Keratinocyte (primary cell): ENCODE results near the gene EIF5A2. TPM values are rescaled to one million over a fixed set of nuclear protein-coding genes. Genes with fewer than 3 reads are reported as not detected.
A peak's percentile ranks its signal among the peaks of the same experiment; 100 is the strongest.

Experiments
- DNase-seq: peaks from one replicate; pipeline ENCODE4 v3.0.0-alpha.2; 2011; ENCODE audit warnings: low read depth, missing footprints, low spot score
- FAIRE-seq: peaks from 2 replicates; lab custom pipeline; 2011; peaks lifted over from hg19 to GRCh38; lab: Jason Lieb, UNC
- H2AFZ ChIP-seq: 2 replicates; pipeline ENCODE4 v1.6.0; 2012; ENCODE audit warnings: low read length, control low read depth, inconsistent platforms; ENCODE audit not compliant: control insufficient read depth
- H3K27ac ChIP-seq: 2 replicates; pipeline ENCODE4 v1.5.1; 2011; ENCODE audit warnings: low read length; ENCODE audit not compliant: control insufficient read depth, insufficient read depth
- H3K27me3 ChIP-seq: 3 replicates; pipeline ENCODE4 v1.6.0; 2011; ENCODE audit warnings: low read length; ENCODE audit not compliant: control insufficient read depth, insufficient read depth; ENCODE audit errors: extremely low read depth
- H3K36me3 ChIP-seq, 2 experiments: 2 replicates in 1 of 2; 3 replicates in 1 of 2; pipeline ENCODE4 v1.5.1; 2011; ENCODE audit warnings: low read length in 2 of 2, mild to moderate bottlenecking in 1 of 2; ENCODE audit not compliant: control insufficient read depth in 2 of 2, insufficient read depth in 2 of 2; ENCODE audit errors: extremely low read depth in 1 of 2
- H3K4me1 ChIP-seq: 3 replicates; pipeline ENCODE4 v1.5.1; 2011; ENCODE audit warnings: low read length; ENCODE audit not compliant: control insufficient read depth, insufficient read depth; ENCODE audit errors: extremely low read depth
- H3K4me2 ChIP-seq: 3 replicates; pipeline ENCODE4 v1.6.0; 2011; ENCODE audit warnings: low read depth, low read length; ENCODE audit not compliant: control insufficient read depth, insufficient read depth; ENCODE audit errors: extremely low read depth
- H3K4me3 ChIP-seq, 3 experiments: fragments of 200-600 bp in 1 of 3; sonication (generic) in 1 of 3; 2 replicates in 2 of 3; 3 replicates in 1 of 3; pipeline ENCODE4 v1.5.1; 2011 to 2016; ENCODE audit warnings: low read length in 3 of 3, mild to moderate bottlenecking in 3 of 3, control low read depth in 2 of 3, inconsistent platforms in 1 of 3, low read depth in 1 of 3, mixed read lengths in 1 of 3, mixed run types in 1 of 3, moderate library complexity in 1 of 3; ENCODE audit not compliant: control insufficient read depth in 2 of 3, insufficient read depth in 2 of 3; ENCODE audit errors: extremely low read depth in 1 of 3
- H3K79me2 ChIP-seq: 2 replicates; pipeline ENCODE4 v1.6.0; 2012; ENCODE audit warnings: low read length; ENCODE audit not compliant: control insufficient read depth, insufficient read depth
- H3K9ac ChIP-seq: 3 replicates; pipeline ENCODE4 v1.6.0; 2011; ENCODE audit warnings: low read length; ENCODE audit not compliant: control insufficient read depth, insufficient read depth; ENCODE audit errors: extremely low read depth
- H3K9me1 ChIP-seq: 3 replicates; pipeline ENCODE4 v1.6.0; 2011; ENCODE audit warnings: low read length; ENCODE audit not compliant: control insufficient read depth, insufficient read depth; ENCODE audit errors: extremely low read depth
- H3K9me3 ChIP-seq: 2 replicates; pipeline ENCODE4 v1.5.1; 2012; ENCODE audit warnings: low read depth, low read length; ENCODE audit not compliant: control insufficient read depth
- H4K20me1 ChIP-seq: 3 replicates; pipeline ENCODE4 v1.6.0; 2011; ENCODE audit warnings: low read length; ENCODE audit not compliant: control insufficient read depth, insufficient read depth; ENCODE audit errors: extremely low read depth
- CTCF ChIP-seq, 3 experiments: IDR thresholded peaks in 1 of 3; conservative IDR thresholded peaks in 1 of 3; optimal IDR thresholded peaks in 1 of 3; 2 replicates in 2 of 3; 3 replicates in 1 of 3; pipeline versions ENCODE3 to v1.5.1; 2011; ENCODE audit warnings: low read length in 3 of 3, mild to moderate bottlenecking in 3 of 3, moderate library complexity in 2 of 3, control low read depth in 1 of 3, inconsistent platforms in 1 of 3; ENCODE audit not compliant: insufficient read depth in 2 of 3; ENCODE audit errors: extremely low read depth in 1 of 3
- EZH2 ChIP-seq: IDR thresholded peaks from one replicate; pipeline ENCODE4 v1.6.1; 2012; ENCODE audit warnings: inconsistent platforms, mild to moderate bottlenecking, low read length, moderate library complexity
- dilution Hi-C: fragments of 300-500 bp; cut with MboI; formaldehyde crosslinking; loops from one replicate; pipeline ENCODE4 v1.7.0; 2020; ENCODE audit warnings: low sequenced_read_pairs; ENCODE audit not compliant: extremely low pct_ligation_motif_present
- polyA plus RNA-seq, 5 experiments: library from polyadenylated mRNA; depleted of rRNA in 3 of 5; stranded (reverse) in 3 of 5; stranded (forward) in 1 of 5; unstranded in 1 of 5; fragments of >200 nt; gene quantifications; 1 replicate in 1 of 5; 2 replicates in 3 of 5; 3 replicates in 1 of 5; pipeline versions ENCODE4 v1.2.1 to v1.2.3, GENCODE V29; 2011 to 2012; ENCODE audit warnings: missing spikeins in 2 of 5, low read depth in 1 of 5, low replicate concordance in 1 of 5

EIF5A2 gene
- polyA plus RNA-seq, 1 donor (not counting 4 experiments of a cell fraction or from before 2014, with no cell fraction given), result 19.2 TPM

DNA sequence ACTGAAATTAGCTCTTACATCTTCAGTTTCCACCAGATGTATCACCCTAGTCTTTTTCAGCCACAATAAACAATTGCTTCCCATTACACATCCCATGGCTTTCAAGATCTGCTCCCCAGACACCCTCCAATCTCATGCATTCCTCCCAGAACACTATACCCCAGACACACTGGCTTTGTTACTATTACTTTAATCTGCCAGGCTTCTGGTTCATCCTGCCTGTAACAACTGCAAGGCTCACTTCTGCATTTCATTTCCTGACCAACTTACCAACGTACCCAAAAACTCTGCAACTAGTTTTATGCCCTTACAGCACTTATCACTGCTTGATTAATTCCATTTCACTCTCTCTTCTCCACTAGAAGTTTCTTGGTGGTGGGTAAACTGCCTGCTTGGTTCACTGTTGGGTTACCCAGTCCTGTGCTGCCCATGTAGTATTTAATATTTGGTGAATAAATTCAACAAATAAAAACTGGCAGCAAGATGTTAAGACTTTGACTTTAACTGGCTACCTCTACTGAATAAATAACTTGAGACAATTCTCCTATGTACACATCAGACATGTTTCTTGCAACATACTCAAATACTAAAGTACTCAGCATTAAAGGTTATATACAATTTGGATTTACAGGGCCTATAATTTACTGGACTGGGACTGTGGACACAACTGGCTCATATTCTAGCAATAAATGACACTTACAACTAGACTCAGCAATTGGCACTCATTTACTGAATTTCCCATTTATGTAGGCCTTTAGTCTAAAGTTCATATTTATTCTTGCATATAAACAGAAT lies 41.1 kb downstream of the EIF5A2 start:
- Histone ChIP-seq H3K9me1 (peaks cover 3% of the 10 kb centered on the region), H3K79me2 (peaks cover 20% of the 10 kb centered on the region), H3K4me2 (peak overlapping the region; percentile 86), H3K36me3 (peaks cover 9 to 21% of the 10 kb centered on the region in 2 experiments), H4K20me1 (peaks cover 7% of the 10 kb centered on the region), H3K9me3 (no peaks in the 10 kb centered on the region), H3K9ac (peak overlapping the region; percentile 98), H3K4me1 (peaks cover 8% of the 10 kb centered on the region), H3K27ac (peak overlapping the region; percentile 3), H3K4me3 (peak overlapping the region; percentile 72 to 96 (median 87)), H2AFZ (no peak overlapping the region), H3K27me3 (no peaks in the 10 kb centered on the region)
- TF ChIP-seq CTCF (optimal IDR thresholded peaks at IDR 0.05 in 1 of 3, IDR thresholded peaks at IDR 0.05 in 1 of 3, conservative IDR thresholded peaks at IDR 0.05 in 1 of 3; ENCODE audit: extremely low read depth in 1 of 3, insufficient read depth in 2 of 3, low read length in 3 of 3) (no peak), EZH2 (no peak)
- dilution Hi-C loops, result no loop called here
- FAIRE-seq, result no peak
- DNase-seq, result no peak

DNA sequence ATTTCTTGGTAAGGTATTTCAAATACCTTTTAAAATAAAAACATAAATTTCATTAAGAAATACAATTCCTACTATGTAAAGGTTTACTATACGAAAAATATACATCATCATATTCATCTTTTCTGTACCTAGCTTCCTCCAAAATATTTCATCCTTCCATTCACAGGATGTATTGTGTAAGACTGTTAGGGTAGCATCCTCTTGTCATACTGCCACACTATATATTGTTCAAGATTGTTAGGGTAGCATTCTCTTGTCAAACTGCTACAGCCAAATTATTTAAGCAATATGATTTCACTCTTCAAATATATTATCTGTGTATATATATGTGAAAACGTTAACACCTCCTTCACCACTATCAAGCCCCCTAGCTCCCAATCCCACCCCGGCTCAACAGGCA lies 41.9 kb downstream of the EIF5A2 start:
- H3K9me1 ChIP-seq, result peaks cover 3% of the 10 kb centered on the region
- peaks cover 8% of the 10 kb centered on the region for H3K4me1 ChIP-seq
- H3K9me3 ChIP-seq, result no peaks in the 10 kb centered on the region
- peaks cover 20% of the 10 kb centered on the region for H3K79me2 ChIP-seq
- DNase-seq (no peak), FAIRE-seq (no peak)
- dilution Hi-C loops, result no loop called here
- H4K20me1 ChIP-seq, result peaks cover 7% of the 10 kb centered on the region
- no peak for TF ChIP-seq CTCF (optimal IDR thresholded peaks at IDR 0.05 in 1 of 3, IDR thresholded peaks at IDR 0.05 in 1 of 3, conservative IDR thresholded peaks at IDR 0.05 in 1 of 3; ENCODE audit: extremely low read depth in 1 of 3, insufficient read depth in 2 of 3, low read length in 3 of 3)
- TF ChIP-seq EZH2, result no peak
- no peaks in the 10 kb centered on the region for H3K27me3 ChIP-seq
- no peak overlapping the region for H3K4me2 ChIP-seq
- H3K36me3 ChIP-seq, result peaks cover 9 to 21% of the 10 kb centered on the region in 2 experiments
- no peak overlapping the region for H3K27ac ChIP-seq
- no peak overlapping the region for H2AFZ ChIP-seq
- no peak overlapping the region for H3K9ac ChIP-seq
- H3K4me3 ChIP-seq, result no peak overlapping the region
